ENCODE results near the gene GSE1. TPM values are rescaled to one million over a fixed set of nuclear protein-coding genes. Genes with fewer than 3 reads are reported as not detected.

Gene GSE1
- total and polyA plus RNA-seq, 9 of the 15 experiments (the other 6 are each of a cell fraction or from before 2014, with no cell fraction given), result 12.2 to 244 (median 57.9) TPM

DNA sequence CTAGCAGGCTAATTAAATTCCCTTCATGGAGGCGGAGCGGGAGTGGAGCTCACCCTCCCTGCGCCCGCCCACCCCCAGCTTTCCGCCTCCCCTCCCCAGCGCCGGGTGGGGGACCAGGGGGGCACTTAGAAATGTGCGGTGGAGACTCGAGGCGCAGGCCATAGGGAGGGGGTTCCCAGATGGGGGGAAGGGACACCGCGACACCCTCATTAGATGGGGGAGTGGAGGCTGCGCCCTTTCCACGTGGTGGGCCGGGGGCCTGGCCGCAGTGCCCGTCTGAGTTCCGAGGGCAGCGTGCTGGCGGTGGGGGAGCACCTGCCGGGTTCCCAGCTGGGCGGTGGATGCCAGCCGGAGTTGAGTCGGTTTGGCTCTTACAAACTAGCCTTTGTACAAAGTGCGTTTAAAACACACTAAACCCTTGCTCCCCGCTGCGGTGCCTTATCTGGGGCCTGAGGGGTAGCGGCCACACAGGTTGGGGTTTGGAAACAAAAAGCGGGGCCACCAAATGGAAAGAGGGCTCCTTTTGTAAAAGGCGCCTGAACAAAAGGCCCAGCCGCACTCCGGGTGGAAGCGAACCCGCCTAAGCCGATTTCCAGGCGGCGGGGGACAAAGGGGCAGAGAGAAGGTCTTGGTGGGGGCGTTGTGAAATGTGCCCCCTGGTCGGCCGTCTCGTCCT is 1.4 kb downstream of the GSE1 start (continued):
- TF ChIP-seq, protein P1, sequence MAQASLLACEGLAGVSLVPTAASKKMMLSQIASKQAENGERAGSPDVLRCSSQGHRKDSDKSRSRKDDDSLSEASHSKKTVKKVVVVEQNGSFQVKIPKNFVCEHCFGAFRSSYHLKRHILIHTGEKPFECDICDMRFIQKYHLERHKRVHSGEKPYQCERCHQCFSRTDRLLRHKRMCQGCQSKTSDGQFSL (CRISPR knock-in tag; IDR thresholded peaks at IDR 0.05), result peak; percentile 50; the same call in 1 of the 2 replicates
- TF ChIP-seq, protein P1 (tag; IDR thresholded peaks at IDR 0.05), result no peak
- TF ChIP-seq, protein P2, sequence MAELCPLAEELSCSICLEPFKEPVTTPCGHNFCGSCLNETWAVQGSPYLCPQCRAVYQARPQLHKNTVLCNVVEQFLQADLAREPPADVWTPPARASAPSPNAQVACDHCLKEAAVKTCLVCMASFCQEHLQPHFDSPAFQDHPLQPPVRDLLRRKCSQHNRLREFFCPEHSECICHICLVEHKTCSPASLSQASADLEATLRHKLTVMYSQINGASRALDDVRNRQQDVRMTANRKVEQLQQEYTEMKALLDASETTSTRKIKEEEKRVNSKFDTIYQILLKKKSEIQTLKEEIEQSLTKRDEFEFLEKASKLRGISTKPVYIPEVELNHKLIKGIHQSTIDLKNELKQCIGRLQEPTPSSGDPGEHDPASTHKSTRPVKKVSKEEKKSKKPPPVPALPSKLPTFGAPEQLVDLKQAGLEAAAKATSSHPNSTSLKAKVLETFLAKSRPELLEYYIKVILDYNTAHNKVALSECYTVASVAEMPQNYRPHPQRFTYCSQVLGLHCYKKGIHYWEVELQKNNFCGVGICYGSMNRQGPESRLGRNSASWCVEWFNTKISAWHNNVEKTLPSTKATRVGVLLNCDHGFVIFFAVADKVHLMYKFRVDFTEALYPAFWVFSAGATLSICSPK (IDR thresholded peaks at IDR 0.05; ENCODE audit: borderline replicate concordance), result no peak
- TF ChIP-seq HNRNPK (IDR thresholded peaks at IDR 0.05; ENCODE audit: low read depth, low read length, poor library complexity, severe bottlenecking) (no peak), ZNF263 (CRISPR knock-in tag; IDR thresholded peaks at IDR 0.05; ENCODE audit: borderline replicate concordance) (no peak), ZNF778 (CRISPR knock-in tag; IDR thresholded peaks at IDR 0.05) (no peak), JUNB (CRISPR knock-in tag; conservative IDR thresholded peaks at IDR 0.05) (no peak), EP300 (IDR thresholded peaks at IDR 0.05; ENCODE audit: low read length) (no peak), DMBX1 (CRISPR knock-in tag; IDR thresholded peaks at IDR 0.05; ENCODE audit: borderline replicate concordance) (no peak), SAP30 (IDR thresholded peaks at IDR 0.05; ENCODE audit: borderline replicate concordance, insufficient read depth, low read depth, low read length, poor library complexity, severe bottlenecking) (peak; percentile 49), CBX3 (IDR thresholded peaks at IDR 0.05; ENCODE audit: borderline replicate concordance in 1 of 2, low read length in 2 of 2) (no peak)
- TF ChIP-seq, protein P3, sequence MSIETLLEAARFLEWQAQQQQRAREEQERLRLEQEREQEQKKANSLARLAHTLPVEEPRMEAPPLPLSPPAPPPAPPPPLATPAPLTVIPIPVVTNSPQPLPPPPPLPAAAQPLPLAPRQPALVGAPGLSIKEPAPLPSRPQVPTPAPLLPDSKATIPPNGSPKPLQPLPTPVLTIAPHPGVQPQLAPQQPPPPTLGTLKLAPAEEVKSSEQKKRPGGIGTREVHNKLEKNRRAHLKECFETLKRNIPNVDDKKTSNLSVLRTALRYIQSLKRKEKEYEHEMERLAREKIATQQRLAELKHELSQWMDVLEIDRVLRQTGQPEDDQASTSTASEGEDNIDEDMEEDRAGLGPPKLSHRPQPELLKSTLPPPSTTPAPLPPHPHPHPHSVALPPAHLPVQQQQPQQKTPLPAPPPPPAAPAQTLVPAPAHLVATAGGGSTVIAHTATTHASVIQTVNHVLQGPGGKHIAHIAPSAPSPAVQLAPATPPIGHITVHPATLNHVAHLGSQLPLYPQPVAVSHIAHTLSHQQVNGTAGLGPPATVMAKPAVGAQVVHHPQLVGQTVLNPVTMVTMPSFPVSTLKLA (conservative IDR thresholded peaks at IDR 0.05), result peak in 1 of 2 experiments; percentile 55; a peak in 3 of 4 replicates
- TF ChIP-seq, protein P4, sequence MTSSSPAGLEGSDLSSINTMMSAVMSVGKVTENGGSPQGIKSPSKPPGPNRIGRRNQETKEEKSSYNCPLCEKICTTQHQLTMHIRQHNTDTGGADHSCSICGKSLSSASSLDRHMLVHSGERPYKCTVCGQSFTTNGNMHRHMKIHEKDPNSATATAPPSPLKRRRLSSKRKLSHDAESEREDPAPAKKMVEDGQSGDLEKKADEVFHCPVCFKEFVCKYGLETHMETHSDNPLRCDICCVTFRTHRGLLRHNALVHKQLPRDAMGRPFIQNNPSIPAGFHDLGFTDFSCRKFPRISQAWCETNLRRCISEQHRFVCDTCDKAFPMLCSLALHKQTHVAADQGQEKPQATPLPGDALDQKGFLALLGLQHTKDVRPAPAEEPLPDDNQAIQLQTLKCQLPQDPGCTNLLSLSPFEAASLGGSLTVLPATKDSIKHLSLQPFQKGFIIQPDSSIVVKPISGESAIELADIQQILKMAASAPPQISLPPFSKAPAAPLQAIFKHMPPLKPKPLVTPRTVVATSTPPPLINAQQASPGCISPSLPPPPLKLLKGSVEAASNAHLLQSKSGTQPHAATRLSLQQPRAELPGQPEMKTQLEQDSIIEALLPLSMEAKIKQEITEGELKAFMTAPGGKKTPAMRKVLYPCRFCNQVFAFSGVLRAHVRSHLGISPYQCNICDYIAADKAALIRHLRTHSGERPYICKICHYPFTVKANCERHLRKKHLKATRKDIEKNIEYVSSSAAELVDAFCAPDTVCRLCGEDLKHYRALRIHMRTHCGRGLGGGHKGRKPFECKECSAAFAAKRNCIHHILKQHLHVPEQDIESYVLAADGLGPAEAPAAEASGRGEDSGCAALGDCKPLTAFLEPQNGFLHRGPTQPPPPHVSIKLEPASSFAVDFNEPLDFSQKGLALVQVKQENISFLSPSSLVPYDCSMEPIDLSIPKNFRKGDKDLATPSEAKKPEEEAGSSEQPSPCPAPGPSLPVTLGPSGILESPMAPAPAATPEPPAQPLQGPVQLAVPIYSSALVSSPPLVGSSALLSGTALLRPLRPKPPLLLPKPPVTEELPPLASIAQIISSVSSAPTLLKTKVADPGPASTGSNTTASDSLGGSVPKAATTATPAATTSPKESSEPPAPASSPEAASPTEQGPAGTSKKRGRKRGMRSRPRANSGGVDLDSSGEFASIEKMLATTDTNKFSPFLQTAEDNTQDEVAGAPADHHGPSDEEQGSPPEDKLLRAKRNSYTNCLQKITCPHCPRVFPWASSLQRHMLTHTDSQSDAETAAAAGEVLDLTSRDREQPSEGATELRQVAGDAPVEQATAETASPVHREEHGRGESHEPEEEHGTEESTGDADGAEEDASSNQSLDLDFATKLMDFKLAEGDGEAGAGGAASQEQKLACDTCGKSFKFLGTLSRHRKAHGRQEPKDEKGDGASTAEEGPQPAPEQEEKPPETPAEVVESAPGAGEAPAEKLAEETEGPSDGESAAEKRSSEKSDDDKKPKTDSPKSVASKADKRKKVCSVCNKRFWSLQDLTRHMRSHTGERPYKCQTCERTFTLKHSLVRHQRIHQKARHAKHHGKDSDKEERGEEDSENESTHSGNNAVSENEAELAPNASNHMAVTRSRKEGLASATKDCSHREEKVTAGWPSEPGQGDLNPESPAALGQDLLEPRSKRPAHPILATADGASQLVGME (CRISPR knock-in tag; IDR thresholded peaks at IDR 0.05), result no peak
